ENCODE data around the gene KCNIP1. TPM values are rescaled to one million over a fixed set of nuclear protein-coding genes. Genes with fewer than 3 reads are reported as not detected.

Gene KCNIP1
- total RNA-seq, 1 donor from 2014 or later = not detected

GRCh38 chr5:170709640-170710039 lies 205.8 kb downstream of the KCNIP1 start:
- DNase-seq (ENCODE audit: low read depth, low spot score) = no peak

DNA sequence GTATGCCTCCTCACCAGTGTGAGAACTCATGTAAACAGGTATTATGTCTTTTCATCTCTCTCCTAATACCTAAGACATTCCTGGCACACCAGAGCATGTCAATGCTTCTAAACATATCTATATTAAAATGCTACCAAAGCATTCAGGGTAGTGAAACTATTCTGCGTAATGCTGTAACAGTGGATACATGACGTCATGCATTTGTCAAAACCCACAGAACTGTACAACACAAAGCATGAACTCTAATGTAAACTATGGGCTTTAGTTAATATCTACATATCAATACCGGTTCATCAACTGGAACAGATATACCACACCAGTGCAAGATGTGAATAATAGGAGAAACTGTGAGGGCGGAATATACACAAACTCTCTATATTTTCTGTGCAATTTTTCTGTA lies 207.5 kb downstream of the KCNIP1 start:
- DNase-seq (ENCODE audit: low read depth, low spot score) = no peak

DNA sequence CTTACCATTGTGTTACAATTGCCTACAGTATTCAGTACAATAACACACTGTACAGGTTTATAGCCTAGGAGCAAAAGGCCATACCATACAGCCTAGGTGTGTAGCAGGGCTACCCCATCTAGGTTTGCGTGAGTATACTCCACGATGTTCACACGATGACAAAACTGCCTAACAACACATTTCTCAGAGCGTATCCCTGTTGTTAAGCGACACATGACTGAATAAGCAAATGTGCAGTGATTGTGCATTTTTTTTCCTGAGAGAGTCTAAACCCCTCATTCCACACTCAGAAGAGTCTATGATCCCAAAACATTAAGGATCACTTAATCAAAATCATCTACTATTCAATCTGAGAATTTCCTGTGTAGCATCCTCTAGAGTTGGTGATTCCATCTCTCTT lies 211.3 kb downstream of the KCNIP1 start:
- DNase-seq (ENCODE audit: low read depth, low spot score) = no peak

GRCh38 chr5:170716396-170716795 lies 212.6 kb downstream of the KCNIP1 start:
- DNase-seq (ENCODE audit: low read depth, low spot score) = no peak

- no peak for DNase-seq (ENCODE audit: low read depth, low spot score)
These were observed 215.7 kb downstream of the KCNIP1 start for GRCh38 chr5:170719551-170719950.

- no peak for DNase-seq (ENCODE audit: low read depth, low spot score)
These were observed 216.4 kb downstream of the KCNIP1 start for GRCh38 chr5:170720179-170720578.

- DNase-seq (ENCODE audit: low read depth, low spot score) = no peak
These were observed 217.2 kb downstream of the KCNIP1 start for GRCh38 chr5:170720984-170721383.

- DNase-seq (ENCODE audit: low read depth, low spot score) = no peak
These were observed 217.9 kb downstream of the KCNIP1 start for GRCh38 chr5:170721681-170722080.

DNA sequence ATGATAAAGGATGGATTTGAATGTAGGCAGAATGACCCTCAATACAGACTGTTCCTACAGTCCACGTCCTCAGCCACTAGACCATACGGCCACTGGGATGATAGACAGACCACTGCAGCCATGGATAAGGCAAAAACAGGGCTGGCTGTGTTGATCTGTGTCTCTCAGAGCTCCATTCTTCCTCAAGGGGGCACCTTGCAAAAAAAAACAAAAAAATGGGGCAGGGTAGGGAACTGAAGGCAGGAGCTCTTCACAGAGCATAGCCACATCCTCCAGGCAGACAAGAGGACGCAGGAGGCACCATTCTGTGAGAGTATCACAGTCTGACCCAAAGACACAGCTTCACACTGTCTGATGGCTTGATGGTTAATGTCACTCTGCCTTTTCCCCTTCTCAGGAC lies 218.5 kb downstream of the KCNIP1 start:
- no peak for DNase-seq (ENCODE audit: low read depth, low spot score)

- DNase-seq (ENCODE audit: low read depth, low spot score) = no peak
These were observed 227.2 kb downstream of the KCNIP1 start for GRCh38 chr5:170731052-170731451.

DNA sequence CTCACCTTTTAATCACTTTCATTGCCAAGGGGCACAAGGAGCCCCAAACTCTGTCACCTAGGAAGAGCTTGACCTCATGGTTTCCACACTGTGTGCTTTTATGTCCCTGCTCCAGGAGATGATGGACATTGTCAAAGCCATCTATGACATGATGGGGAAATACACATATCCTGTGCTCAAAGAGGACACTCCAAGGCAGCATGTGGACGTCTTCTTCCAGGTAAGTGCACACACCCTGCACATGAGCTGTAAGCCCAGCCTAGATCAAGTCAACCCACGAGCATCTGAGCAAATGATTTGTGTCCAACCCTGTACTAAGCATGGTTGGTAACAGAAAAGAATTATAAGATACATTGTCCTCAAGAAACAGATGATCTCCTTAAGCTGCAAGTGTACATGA lies 228.9 kb downstream of the KCNIP1 start:
- DNase-seq (ENCODE audit: low read depth, low spot score) = no peak

DNA sequence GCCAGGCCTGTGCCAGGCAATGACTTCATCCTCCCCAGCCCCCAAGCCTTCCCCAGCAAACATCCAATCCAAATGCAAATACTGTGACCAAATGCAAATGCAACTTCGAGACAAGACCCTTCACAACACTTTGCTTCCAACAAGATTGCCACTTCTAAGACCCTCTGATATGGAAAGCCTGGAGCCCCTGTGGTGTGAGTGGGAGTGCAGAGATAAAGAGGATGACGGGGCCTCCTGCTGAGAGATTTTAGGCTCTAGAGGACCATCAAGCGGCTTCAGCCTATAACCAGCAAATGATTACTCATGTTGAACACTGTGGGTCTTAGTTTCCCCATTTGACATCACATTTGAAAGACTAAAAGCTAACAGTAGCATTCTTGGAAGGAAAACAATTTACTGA lies 233.1 kb downstream of the KCNIP1 start:
- no peak for DNase-seq (ENCODE audit: low read depth, low spot score)

DNA sequence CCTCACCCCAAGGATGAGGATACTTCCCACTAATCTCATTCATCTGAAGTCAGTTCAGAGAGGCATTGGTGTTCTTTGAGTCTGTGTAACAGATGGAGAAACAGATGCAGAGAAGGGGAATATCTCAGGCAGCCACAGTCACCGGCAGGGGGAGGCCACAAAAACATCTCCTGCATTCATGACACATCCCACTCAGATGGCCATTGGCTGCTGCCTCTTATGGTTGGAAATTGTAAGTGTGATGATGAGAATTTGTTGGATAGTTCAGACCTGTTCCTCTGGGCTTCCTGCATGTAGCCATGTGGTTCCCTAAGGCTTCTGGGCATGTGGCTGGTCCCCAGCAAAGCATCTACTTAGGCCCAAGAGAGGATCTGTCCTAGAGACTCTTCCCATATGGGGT lies 233.8 kb downstream of the KCNIP1 start:
- no peak for DNase-seq (ENCODE audit: low read depth, low spot score)

DNA sequence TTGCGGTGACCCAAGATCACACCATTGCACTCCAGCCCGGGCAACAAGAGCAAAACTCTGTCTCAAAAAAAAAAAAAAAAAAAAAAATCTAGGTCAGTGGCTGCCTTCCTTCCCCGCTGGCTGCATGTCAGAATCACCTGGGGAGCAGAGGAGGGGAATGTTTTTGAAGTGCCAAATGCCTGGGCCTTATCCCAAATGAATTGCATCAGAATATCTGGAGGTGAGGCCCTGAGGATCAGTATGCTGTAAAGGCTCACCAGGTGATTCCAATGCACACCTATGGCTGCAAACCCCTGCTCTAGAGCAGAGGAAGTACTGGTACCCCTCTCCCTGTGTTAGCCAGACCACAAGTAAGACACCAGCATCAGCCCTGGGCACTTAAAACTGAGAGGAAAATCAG lies 235.0 kb downstream of the KCNIP1 start:
- no peak for DNase-seq (ENCODE audit: low read depth, low spot score)

DNA sequence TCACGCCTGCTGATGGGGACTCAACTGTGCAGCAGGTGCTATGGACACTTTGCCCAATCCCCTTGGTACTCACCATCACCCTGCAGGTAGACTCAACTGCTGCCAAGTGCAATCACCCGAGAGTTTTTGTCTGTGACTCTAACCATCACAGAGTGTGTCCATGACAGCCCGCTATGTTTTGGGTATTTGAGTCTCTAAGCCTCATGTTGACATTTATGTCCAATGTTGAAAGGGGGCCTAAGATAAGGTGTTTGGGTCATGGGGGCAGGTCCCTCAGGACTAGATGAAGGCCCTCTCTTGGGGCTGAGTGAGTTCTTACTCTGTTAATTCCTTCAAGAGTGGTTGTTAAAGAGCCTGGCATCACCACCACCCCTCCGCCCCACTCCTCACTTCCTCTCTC lies 235.6 kb downstream of the KCNIP1 start:
- no peak for DNase-seq (ENCODE audit: low read depth, low spot score)

DNA sequence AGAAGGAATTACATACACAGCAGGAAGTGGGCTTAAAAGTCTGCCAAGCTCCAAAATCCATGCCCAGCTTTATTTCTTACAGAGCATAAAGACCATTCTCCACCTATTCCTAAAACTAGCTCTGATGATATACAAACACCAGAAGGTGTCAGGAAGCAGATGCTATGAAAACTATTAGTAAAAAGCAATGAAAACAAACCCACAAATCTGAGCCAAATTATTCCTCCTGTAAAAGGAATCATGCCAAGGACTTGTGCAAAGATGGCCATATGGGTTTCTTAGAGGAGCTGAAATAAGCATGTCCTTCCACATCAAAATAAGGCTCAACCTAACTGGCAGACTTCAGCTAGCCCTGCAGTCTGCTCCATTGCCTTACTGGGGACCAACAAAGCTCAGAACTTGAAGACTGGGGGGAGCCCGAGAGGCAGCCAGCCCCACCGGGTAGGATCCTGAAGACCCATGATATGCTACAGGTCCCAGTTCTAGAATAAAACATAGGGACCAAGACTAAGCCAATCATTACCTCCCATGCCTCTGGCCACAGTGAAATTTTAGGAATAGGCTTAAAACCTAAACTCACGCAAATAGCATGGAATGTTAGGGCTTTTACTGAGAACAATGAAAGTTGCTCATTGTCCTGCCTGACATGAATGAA lies 236.9 kb downstream of the KCNIP1 start:
- no peak for DNase-seq (ENCODE audit: low read depth, low spot score)

DNA sequence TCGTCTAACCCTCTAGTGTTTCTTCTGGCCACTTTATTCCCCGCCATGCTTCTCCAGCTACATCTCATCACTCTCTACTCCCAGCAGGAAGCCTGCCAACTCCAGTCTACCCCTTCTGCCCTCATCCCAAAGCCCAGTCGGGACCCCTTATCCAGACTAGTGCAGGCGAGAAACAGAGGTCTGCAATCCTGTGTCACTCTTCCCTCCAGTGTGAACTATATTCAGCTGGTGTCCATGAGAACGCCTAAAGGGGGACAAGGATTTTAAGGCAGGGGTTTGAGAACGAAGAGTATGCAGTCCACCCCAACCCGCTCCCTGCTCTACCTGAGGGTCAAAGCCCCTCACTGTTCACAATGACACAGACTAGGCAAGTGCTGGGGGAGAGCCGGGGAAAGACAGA lies 238.0 kb downstream of the KCNIP1 start:
- DNase-seq (ENCODE audit: low read depth, low spot score) = no peak

DNA sequence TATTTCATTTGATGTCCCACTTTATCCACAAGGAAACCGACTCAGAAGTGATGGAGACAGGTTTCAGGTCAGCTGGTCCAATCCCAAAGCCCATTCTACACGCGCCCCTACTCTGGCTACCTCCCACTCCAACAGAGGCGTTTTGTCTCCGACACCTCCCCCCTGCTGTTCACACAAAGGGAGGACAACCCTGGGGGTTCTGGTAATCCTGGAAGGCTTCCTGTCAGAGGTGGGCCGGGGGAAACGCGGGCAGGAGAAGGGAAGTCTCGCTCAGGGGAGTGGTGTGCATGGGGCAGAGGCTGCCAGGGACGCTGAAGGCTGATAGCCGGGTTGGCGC lies 240.0 kb downstream of the KCNIP1 start:
- DNase-seq (ENCODE audit: low read depth, low spot score) = no peak

- no peak for DNase-seq (ENCODE audit: low read depth, low spot score)
These were observed 241.8 kb downstream of the KCNIP1 start for GRCh38 chr5:170745481-170746071.

DNA sequence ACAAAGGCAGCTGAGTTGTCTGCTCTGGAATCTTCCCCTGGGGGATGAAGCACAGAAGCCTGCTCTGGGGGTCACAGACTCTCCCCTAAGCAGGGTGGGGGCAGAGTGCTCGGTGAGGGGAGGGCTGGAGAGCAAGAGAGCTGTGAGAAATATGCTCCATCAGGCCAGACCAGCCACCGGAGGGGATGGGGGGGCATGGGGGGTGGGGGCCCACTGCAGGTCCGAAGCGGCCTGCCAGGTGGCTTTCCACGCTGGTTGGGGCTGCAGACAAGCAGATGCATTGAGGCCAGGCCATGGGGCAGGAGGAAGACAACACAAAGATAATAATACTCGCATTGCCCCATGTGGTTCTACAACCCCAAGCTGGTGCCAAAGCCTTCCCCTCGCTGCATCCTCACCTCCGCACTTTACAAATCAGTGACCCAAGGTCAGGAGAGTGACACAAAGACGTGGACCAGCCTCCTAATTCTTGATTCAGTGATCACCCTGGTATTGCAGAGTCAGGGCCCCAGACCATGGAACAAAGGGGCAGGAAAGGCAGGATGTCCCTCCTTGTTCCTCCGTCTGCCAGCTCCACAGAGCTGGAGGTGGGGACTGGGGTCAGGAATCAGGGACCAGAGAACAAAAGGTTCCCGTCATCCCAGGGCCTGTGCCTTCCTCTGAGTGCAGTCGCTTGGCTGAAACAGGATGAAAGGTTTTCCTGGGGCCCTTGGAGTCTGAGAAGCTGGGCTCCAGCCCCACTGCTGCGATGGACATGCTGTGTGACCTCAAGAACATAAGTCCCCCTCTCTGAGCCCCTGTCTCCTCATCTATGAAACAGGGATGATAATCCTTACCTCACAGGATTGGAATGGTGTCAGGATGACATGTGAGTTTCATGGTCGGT lies 242.5 kb downstream of the KCNIP1 start:
- DNase-seq (ENCODE audit: low read depth, low spot score) = no peak

- DNase-seq (ENCODE audit: low read depth, low spot score) = no peak
These were observed 243.1 kb downstream of the KCNIP1 start for GRCh38 chr5:170746961-170747340.

DNA sequence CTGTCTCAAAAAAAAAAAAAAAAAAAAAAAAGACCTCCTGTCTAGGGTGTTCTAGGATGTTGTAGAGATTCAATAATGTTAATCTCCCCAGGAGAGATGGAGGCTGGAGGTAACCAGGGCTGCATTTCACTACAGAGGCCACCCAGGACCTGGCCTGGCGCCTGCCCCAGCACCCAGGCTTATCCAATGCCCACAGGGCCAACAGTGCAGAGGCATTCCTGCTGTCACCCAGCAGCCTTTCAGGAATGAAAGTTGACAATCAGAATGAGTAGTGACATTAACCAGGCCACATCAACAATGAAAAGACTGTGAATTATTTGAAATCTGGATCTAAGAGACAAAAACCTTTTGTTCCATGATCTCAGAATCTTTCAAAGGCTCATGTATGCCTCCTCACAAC lies 243.5 kb downstream of the KCNIP1 start:
- no peak for DNase-seq (ENCODE audit: low read depth, low spot score)

DNA sequence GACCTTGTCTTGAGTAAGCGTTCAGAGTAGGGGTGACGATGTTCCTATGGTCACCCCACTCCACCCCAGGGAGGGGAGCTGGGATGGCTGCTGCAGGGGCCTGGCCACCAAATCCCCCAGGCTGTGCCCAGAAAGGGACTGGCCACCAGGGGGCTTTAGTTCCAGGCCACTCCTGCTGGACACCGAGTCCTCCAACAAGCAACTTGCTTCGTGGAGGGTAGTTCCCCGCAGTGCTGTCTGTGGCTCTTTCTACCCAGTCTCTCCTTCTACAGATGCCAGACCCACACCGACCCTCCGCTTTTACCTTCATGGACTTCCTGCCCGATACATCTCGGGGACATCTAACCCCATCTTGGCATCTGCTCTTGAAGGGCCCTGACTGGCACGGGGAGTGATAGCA lies 244.0 kb downstream of the KCNIP1 start:
- DNase-seq (ENCODE audit: low read depth, low spot score) = no peak

Data from pulmonary artery endothelial cell (primary cell).